HG02571 (cell line): ENCODE data around the gene RPL39L.

ENCODE experiments used
- ATAC-seq: cut with Tn5 transposase; IDR thresholded peaks from one replicate; pipeline ENCODE4 v1.9.1; 2021; ENCODE audit warnings: mild to moderate bottlenecking, moderate library complexity; ENCODE audit not compliant: unreplicated experiment

RPL39L gene

DNA sequence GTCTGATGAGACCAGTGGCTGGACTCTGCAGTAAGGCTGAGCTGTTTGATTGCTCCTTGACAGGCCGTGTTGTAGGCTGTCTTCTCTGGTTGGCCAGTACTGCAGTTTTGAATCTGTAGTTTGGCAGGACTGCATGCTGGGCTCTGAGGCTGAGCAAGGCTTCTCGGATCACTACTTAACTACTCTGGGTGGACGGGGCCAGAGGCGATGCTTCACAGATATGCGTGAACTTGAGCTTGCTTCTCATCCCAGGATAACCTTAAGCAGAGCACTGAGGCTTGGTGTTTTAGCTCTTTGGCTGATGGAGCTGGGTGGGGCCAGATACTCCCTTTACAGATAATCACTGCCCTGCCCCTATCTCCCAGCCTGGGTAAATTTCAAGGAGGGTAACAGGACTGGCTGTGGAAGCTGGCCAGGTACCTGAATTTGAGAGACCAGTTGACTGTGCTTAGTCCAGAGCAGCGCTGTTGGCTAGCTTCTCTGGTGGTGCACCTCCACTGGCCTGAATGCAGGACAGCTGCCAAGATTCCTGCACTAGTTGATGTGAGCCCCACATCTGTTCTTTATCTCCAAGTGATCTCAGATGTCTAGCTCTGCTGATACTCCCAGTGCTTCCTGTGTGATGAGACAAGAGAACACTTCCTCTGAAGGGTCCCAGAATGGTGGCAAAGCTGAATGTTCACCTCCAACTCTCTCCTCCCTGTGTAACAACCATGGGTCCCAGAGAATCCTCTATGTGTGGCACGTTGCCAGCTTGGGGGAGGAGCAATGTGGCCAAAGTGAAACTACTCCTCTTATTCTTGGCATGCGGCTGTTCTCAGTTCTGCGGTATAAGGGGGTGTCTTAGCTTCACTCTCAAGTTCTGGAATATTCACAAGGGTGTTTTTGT, 37.9 kb downstream of the RPL39L start:
- no peak for ATAC-seq

- ATAC-seq = no peak
These were observed 40.3 kb downstream of the RPL39L start for GRCh38 chr3:187098923-187099512.

GRCh38 chr3:187093320-187093719, 46.0 kb downstream of the RPL39L start:
- ATAC-seq = no peak

- no peak for ATAC-seq
These were observed 50.6 kb downstream of the RPL39L start for GRCh38 chr3:187088701-187089100.

DNA sequence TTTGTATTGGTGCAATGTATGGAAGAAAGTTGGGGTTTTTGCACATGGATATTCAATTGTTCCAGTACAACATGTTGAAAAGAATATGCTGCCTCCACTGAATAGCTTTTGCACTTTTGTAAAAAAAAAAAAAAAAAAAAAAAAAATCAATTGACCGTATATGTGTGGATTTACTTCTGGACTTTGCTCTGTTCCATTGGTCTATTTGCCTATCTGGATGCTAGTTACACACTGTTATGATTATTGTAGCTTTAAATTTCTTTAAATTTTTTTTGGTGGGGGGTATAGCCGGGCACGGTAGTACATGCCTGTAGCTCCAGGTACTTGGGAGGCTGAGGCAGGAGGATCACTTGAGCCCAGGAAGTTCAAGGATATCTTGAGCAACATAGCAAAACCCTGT, 52.5 kb downstream of the RPL39L start:
- no peak for ATAC-seq

GRCh38 chr3:187085933-187086332, 53.4 kb downstream of the RPL39L start:
- ATAC-seq = no peak

DNA sequence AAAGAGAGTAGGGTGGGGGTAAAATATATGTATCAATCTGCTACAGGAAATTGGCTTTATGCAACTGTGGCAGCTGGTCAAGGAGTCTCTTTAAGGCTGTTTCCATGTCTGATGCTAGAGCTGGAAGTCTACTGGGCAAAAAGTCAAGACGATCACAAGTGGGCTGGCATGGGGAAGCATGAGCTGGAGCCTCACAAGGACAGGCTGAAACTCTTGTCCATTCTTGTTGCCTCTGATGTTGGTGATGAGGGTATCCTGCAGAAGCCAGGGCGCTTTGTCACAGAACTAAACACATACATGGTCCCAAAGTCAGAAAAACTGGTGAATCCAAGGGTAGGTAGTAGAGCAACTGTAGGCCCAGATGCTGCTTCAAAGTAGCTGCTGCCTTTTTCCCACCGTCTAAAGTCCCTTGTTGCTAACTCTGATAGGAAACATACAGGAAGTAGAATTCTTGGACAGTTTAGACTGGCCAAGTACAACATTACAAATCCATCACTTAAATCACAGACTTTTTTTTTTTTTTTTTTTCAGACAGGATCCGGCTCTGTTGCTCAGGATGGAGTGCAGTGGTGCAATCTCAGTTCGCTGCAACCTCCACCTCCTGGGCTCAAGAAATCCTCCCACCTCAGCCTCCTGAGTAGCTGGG, 54.2 kb downstream of the RPL39L start:
- no peak for ATAC-seq

DNA sequence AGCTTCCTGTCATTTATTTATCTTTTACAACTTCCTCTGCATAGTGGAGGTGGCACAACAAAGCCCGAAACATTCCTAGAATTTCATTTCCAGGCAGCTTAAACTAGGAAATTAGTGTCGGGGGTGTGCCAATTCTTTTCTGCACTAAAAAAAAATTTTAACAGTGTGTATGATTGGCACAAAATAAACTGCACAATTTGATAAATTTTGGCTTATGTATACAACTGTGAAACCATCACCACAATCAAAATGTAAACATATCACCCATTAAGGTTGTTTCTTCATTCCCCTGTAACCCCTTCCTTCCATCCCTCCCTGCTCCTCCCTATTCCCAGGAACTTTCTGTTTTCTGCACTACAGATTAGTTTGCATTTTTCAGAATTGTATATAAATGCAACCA, 54.7 kb downstream of the RPL39L start:
- ATAC-seq = no peak

GRCh38 chr3:187084126-187084525, 55.2 kb downstream of the RPL39L start:
- ATAC-seq = no peak

DNA sequence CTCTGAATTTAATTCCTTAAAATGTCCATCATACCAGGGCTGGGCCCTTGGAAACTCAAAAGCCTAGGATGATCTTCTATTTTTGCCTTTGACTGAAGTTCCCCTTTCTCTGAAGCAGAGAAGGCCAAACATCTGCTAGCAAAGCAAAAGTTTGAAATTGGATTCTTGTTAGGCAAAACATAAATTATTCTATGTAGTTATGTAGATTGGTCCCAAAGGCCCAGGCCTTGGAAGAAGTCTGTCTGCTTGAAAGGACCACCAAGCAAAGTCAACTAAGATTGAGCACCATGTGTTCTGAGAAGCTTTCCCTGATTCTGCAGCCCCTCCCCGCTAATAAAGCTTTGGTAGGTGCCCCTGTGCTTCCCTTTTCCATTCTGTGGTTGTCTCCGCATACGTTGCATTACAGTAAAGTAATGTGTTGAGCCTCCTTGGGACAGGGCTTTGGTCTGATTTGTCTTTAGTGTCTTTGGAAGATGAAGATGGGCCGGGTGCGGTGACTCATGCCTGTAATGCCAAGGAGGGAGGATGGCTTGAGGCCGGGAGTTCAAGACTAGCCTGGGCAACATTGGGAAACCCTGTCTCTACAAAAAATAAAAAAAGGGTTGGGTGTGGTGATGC, 56.4 kb downstream of the RPL39L start:
- no peak for ATAC-seq

- no peak for ATAC-seq
These were observed 58.4 kb downstream of the RPL39L start for GRCh38 chr3:187080799-187081450.

GRCh38 chr3:187079090-187080022, 59.9 kb downstream of the RPL39L start:
- ATAC-seq = no peak

- no peak for ATAC-seq
These were observed 61.8 kb downstream of the RPL39L start for GRCh38 chr3:187077537-187077936.

- ATAC-seq = no peak
These were observed 62.2 kb downstream of the RPL39L start for GRCh38 chr3:187077085-187077484.

GRCh38 chr3:187076297-187076696, 63.0 kb downstream of the RPL39L start:
- ATAC-seq = no peak

- no peak for ATAC-seq
These were observed 64.5 kb downstream of the RPL39L start for GRCh38 chr3:187074846-187075245.

DNA sequence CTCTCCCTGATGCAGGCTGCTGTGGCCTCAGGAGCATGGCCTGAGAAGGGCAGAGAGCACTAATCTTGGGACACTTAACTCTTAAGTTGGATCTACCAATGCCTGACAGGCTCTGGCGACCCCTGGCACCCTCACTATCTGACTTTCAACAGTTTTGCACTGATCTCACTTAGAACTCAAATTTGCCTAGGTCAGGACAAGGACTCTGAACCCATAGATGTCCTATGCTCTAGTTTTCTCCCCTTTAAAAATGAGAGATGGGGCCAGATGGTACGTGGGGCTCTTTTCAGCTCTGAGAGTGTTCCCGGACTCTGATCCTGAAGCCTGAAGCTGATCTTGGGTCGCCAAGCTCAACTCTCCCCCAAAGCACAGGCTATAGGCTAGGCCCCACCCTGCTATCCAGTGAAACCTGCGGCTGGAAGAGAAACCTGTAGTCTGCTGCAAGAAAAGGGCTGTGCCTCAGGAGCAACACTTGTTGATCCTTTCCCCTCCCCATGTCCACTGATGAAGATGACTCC, 65.7 kb downstream of the RPL39L start:
- ATAC-seq = no peak

DNA sequence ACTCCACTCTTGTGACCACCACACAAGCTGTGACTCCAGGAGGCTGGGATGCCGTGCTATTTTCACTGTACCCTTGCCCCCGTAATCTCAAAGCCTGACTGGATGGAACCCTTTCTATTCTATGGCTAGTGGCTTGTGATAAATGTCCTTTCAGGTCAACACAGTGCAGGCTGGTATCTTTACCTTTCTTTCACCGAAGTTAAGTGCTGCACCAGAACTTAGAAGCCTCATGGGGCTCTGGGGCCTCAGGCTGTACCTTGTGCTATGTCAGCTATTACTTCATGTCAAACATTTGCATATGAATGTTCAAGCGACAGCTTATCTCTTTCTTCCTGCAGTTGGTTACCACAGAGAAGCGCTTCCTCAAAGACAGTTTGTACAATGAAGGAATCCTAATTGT, 66.8 kb downstream of the RPL39L start:
- no peak for ATAC-seq

DNA sequence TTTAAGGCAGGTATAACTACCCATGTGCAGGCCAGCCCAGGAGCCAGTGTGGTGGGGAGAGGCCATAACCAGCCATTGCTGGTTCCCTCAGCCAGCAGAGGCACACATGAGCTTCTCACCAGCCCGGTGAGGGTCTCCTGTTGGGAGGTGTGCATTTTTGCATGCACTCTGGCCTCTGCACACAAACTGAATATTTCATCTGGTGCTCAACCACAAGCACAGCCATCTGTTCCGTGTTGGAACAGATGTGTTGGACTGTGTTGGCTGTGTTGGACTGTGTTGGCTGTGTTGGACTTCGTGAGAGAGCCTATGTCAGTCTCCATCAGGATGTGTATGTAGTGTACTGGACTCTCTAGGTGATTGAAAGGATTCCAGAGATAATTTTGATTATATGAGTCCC, 67.2 kb downstream of the RPL39L start:
- ATAC-seq = no peak
